ENCODE measurements around the gene PABPN1. TPM values are rescaled to one million over a fixed set of nuclear protein-coding genes. Genes with fewer than 3 reads are reported as not detected.
A peak's percentile ranks its signal among the peaks of the same experiment; 100 is the strongest.

Gene PABPN1
- total and polyA plus RNA-seq, 9 of the 15 experiments (the other 6 are each of a cell fraction or from before 2014, with no cell fraction given) = 32.6 to 388 (median 178) TPM

GRCh38 chr14:23306412-23307145 is 14.7 kb upstream of the PABPN1 start, which contains the start of gene BCL2L2 (continued):
- no peak for TF ChIP-seq SNAPC5 (CRISPR knock-in tag; IDR thresholded peaks at IDR 0.05)
- no peak for TF ChIP-seq RBM39 (optimal IDR thresholded peaks at IDR 0.05; ENCODE audit: low read depth, low read length)
- no peak for TF ChIP-seq HDAC3 (IDR thresholded peaks at IDR 0.05; ENCODE audit: borderline replicate concordance, partially characterized antibody)
- no peak for TF ChIP-seq SMARCA5 (IDR thresholded peaks at IDR 0.05)
- TF ChIP-seq TARDBP (IDR thresholded peaks at IDR 0.05) = no peak
- TF ChIP-seq NFE2 (IDR thresholded peaks at IDR 0.05; ENCODE audit: low read depth) = no peak
- TF ChIP-seq MNT (conservative IDR thresholded peaks at IDR 0.05) = no peak
- TF ChIP-seq HMG20B (CRISPR knock-in tag; IDR thresholded peaks at IDR 0.05) = no peak
- TF ChIP-seq MBD2 (IDR thresholded peaks at IDR 0.05; ENCODE audit: borderline replicate concordance, low read depth) = 0 out of 2 replicates have a peak, but pooled peaks have one; percentile 84
- peak; percentile 85 for TF ChIP-seq HCFC1 (IDR thresholded peaks at IDR 0.05; ENCODE audit: low read depth, low read length)
- no peak for TF ChIP-seq NELFE (IDR thresholded peaks at IDR 0.05; ENCODE audit: insufficient read depth, insufficient read length)
- no peak for TF ChIP-seq E2F6 (IDR thresholded peaks at IDR 0.05; ENCODE audit: borderline replicate concordance in 1 of 2, extremely low read depth in 1 of 2, insufficient read depth in 1 of 2, insufficient read length in 1 of 2, low read depth in 1 of 2, low read length in 1 of 2, poor library complexity in 1 of 2, severe bottlenecking in 1 of 2)
- TF ChIP-seq ZNF740 (CRISPR knock-in tag; IDR thresholded peaks at IDR 0.05) = peak; percentile 100
- peak in 1 of 2 experiments; percentile 100; a peak in 2 of 4 replicates for TF ChIP-seq ZNF740 (tag; IDR thresholded peaks at IDR 0.05)
- TF ChIP-seq ZNF146 (CRISPR knock-in tag; IDR thresholded peaks at IDR 0.05; ENCODE audit: unreplicated experiment) = no peak
- no peak for TF ChIP-seq MAFK (IDR thresholded peaks at IDR 0.05; ENCODE audit: low read length)
- no peak for TF ChIP-seq PTBP1 (IDR thresholded peaks at IDR 0.05; ENCODE audit: low read depth, low read length)
- TF ChIP-seq THRB (CRISPR knock-in tag; conservative IDR thresholded peaks at IDR 0.05) = no peak
- peak; percentile 28; the same call in 1 of the 2 replicates for TF ChIP-seq LEF1 (IDR thresholded peaks at IDR 0.05)
- no peak for TF ChIP-seq PRMT5 (CRISPR knock-in tag; IDR thresholded peaks at IDR 0.05)
- no peak for TF ChIP-seq TGIF2 (CRISPR knock-in tag; IDR thresholded peaks at IDR 0.05)
- TF ChIP-seq KDM4B (IDR thresholded peaks at IDR 0.05; ENCODE audit: borderline replicate concordance in 2 of 2, low read depth in 1 of 2) = peak in 1 of 2 experiments; percentile 98; a peak in 2 of 4 replicates
- no peak for TF ChIP-seq ZNF766 (CRISPR knock-in tag; conservative IDR thresholded peaks at IDR 0.05)
- no peak for TF ChIP-seq CBX8 (IDR thresholded peaks at IDR 0.05; ENCODE audit: borderline replicate concordance, extremely low read depth, low read depth, low read length, poor library complexity, severe bottlenecking)

All from K562 (cell line).